Esophagus muscularis mucosa (tissue), 4 donors: ENCODE results near the gene SUDS3.

ENCODE experiments used
- EP300 ChIP-seq: sonication (generic); formaldehyde crosslinking; IDR thresholded peaks from one replicate; pipeline ENCODE4 v1.6.1; 2017; ENCODE audit warnings: antibody characterized with exemption
- POLR2A ChIP-seq: fragments of 450-650 bp; IDR thresholded peaks from one replicate; pipeline ENCODE4 v1.6.1; 2017; ENCODE audit warnings: antibody characterized with exemption, moderate library complexity, mild to moderate bottlenecking, low read depth
- TF ChIP-seq, protein P1 (sequence below), 3 experiments: fragments of 200-600 bp in 2 of 3; fragments of 450-650 bp in 1 of 3; sonication (generic) in 2 of 3; IDR thresholded peaks; one replicate each; pipeline ENCODE4 v1.5.1; 2017 to 2019; ENCODE audit warnings: antibody characterized with exemption in 3 of 3, mild to moderate bottlenecking in 2 of 3, moderate library complexity in 1 of 3

DNA sequence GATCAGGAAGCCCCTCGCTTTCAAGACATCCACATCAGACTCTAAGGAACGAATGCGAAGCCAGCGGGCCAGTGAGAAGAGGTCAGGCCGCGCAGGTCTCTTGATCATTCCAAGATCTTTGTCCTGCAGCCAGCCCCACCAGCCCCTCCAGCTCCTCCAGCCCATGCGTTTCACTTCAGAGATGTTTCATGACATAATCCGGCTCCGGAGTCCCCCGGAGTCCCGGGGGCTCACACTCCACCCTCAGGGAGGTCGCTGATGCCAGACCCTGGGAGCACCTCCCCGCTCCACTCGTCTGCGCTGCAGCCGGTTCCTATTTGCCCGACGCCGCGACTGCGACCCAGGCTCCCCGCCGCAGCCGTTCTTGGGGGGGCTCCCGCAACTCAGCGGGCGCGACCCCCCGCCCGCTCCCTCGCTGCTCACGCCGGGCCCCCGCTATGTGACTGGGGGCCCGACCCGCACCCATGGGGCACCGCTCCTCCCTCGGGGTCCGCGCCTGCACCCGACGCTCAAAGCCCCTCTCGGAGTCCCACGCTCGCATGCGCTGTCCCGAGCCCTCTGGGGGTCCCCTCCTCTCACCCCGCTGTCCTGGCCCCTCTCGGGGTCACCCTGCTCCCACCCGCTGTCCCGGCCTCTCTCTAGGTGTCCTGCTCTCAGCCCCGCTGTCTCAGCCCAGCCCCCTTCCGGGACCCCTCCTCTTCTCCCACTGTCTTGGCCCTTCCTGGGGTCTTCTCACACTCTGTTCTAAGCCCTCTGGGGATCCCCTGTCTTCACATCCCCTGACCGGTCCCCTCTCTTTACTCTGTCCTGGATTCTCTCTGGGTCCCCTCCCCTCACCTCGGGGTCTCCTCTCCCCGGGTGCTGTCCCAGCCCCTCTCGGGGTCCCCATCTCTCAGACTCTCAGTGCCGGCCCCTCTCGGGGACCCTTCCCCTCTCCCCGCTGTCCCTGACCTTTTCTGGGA is 4.8 kb upstream of the SUDS3 start:
- TF ChIP-seq, protein P1, sequence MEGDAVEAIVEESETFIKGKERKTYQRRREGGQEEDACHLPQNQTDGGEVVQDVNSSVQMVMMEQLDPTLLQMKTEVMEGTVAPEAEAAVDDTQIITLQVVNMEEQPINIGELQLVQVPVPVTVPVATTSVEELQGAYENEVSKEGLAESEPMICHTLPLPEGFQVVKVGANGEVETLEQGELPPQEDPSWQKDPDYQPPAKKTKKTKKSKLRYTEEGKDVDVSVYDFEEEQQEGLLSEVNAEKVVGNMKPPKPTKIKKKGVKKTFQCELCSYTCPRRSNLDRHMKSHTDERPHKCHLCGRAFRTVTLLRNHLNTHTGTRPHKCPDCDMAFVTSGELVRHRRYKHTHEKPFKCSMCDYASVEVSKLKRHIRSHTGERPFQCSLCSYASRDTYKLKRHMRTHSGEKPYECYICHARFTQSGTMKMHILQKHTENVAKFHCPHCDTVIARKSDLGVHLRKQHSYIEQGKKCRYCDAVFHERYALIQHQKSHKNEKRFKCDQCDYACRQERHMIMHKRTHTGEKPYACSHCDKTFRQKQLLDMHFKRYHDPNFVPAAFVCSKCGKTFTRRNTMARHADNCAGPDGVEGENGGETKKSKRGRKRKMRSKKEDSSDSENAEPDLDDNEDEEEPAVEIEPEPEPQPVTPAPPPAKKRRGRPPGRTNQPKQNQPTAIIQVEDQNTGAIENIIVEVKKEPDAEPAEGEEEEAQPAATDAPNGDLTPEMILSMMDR (IDR thresholded peaks at IDR 0.05), result no peak
- no peak for TF ChIP-seq POLR2A
- TF ChIP-seq EP300, result no peak
